ENCODE data around the gene CA9. TPM values are rescaled to one million over a fixed set of nuclear protein-coding genes. Genes with fewer than 3 reads are reported as not detected.

CA9 gene
- total RNA-seq, 1 experiment from 2014 or later = 2.4 TPM

DNA sequence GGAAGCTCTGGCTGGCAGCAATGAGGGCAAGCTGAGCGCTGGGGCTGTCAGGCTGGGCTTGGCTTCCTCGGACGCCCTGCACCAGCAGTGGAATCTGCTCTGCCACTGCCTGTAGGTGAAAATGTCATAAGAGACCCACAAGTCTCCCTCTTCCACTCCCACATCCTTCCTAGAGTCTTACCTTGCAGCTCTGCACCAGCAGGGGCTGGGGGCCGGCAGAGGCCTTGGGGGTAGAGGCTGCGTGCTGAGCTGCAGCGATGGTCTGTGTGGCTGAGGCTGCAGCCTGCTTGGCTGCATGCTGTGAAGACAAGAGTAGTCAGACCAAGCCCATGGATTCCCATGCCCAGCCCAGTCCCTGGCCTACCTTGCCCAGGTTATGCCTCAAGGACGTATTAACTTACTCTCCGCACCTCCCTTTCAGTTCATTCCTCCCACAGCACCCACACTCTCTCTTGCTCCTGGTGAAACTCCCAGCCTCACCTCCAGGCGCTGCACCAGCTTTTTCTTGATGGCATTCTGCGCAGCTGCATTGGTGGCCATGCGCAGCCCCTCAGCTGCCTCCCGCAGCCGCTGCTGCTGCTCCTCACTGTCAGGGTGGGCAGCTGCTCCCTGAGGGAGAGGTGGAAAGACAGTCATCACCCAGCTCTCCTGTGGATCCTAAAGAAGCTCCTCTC is 41.0 kb downstream of the CA9 start:
- no peak for DNase-seq (ENCODE audit: low read depth)

- DNase-seq (ENCODE audit: low read depth) = peak; percentile 23
Observed at GRCh38 chr9:35716230-35716629, 42.5 kb downstream of the CA9 start.

DNA sequence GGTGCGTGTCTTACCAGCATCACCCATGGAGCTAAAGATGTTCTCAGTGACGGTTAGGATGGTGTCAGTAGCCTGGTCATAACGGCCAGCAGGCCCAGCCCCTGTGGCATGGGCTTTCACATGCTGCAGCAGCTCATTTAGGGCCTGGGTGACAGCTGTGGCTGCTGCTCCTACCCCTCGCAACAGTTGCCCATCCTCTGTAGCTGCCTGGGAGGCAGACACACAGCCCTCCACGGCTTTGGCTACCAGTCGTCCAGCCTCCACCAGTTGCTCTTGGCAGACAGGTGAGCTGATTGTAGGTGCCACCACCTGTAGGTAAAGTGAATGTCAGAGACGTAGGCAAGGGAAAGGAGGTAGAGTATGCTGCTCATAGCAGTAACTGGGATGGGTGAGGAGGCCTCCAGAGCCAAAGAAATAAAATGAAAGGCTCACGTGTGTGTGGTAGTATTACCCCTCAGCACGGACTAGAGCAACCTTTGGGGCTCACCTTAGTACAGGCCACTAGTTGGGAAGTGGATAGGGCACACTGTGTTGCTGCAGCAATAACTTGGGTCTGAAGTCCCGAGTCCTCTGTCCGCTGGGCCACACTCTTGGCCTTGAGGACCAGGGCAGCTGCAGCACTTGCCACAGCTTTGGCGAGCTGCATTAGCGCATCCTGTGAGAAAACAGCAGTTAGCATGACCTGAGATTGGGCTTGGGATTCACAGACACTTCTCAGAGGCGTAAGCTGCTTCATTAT is 43.6 kb downstream of the CA9 start:
- DNase-seq (ENCODE audit: low read depth) = no peak

- DNase-seq (ENCODE audit: low read depth) = no peak
Observed at GRCh38 chr9:35718721-35719511, 45.2 kb downstream of the CA9 start.

GRCh38 chr9:35719546-35719945 is 45.8 kb downstream of the CA9 start:
- DNase-seq (ENCODE audit: low read depth) = no peak

DNA sequence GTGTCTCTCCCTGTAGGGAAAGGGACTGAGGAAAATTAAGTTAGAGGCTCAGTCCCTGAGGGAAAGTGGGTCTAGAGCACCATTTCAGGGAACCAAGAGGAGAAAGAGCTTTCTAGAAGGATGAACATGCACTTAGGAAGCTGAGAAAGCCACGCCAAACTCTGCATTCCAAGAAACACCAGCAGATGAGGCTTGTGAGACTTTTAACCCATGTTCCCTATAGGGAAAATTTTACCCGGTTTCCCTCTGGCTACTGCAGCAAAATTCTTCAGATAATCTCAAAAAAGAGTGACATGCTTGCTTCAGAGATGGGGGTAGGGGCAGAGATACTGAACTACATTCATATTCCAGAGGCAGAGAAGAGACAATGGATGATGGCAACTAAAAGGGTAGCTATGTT is 49.7 kb downstream of the CA9 start:
- DNase-seq (ENCODE audit: low read depth) = no peak

GRCh38 chr9:35723908-35724307 is 50.2 kb downstream of the CA9 start:
- DNase-seq (ENCODE audit: low read depth) = no peak

- DNase-seq (ENCODE audit: low read depth) = peak; percentile 5
Observed at GRCh38 chr9:35725362-35725761, 51.6 kb downstream of the CA9 start.

- peak; percentile 77 for DNase-seq (ENCODE audit: low read depth)
Observed at GRCh38 chr9:35726931-35727330, 53.2 kb downstream of the CA9 start.

DNA sequence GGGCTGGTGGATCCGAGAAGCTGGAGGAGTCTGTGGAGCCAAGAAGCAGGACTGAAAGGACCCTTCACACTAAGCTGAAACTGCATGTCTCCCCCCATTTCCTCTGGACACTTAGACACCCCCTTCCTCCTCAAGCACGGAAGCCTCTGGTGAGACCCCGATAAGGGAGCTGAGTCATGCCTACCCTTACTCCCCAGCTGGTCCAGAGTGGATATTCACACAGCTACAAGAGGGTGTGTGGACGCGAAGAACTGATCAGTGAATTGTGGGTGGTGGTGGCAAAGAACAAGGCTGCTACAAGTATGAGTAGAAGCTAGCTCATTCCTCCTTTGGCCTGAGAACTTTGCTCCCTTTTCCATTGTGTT is 53.9 kb downstream of the CA9 start:
- DNase-seq (ENCODE audit: low read depth) = no peak

DNA sequence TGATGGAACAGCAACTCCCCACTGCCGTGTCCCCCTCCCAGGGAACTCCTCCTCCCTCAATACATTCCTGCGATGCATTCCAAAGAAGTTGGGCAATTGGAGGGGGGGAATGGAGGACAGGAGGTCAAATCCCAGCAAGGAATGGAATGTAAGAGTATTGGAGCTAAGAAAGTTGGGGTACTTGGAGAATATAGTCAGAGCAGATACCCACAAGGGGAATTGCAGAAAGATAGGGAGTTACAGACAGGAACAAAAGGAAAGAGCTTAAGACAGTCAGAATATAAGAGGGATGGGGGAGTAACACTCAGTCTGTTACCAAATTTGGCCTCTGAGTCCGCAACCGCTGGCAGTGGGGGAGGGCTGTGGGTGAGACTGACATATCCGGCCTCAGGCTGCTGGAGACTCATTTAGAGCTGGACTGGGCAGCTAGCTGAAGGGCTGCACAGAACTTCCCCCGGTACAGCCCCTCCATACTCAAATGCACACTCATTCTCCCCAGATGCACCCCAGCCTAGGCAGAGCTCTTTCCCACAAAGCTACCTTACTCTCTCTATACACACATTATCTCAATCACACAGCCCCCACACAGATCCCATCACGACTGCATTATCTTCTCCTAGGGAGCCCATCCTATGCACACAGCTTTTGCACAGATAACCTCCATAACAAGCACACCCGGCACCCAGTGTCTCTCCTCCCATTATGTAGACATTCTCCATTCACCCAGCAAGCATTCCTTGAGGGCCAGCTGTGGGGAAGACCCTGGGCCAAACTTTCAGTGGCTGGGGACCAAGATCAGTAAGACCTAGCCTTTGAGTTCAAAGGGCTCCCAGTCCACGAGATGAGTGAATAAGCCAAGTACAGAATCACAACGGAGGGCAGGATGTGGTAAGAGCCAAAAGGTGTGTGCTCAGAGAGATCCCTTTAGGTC is 54.6 kb downstream of the CA9 start:
- DNase-seq (ENCODE audit: low read depth) = peak; percentile 95

GRCh38 chr9:35729101-35729500 is 55.4 kb downstream of the CA9 start:
- DNase-seq (ENCODE audit: low read depth) = peak; percentile 17

- peak; percentile 94 for DNase-seq (ENCODE audit: low read depth)
Observed at GRCh38 chr9:35729700-35730485, 56.2 kb downstream of the CA9 start.

DNA sequence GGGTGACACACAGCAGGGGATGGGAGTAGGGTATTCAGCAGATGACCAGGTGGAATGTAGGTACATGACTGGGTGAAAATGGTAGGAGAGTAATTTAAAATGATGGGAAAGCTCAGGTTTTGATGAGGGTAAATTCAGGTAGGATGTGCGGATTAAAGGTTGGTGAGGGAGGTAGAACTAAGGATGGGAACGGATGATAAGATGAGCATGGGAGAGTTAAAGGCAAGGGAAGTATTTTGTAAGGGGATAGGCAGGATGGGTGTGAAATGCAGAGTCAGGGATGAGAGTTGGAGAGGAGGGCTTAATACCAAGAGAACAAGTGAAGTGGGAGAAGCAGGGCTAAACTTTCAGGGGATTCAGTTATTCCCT is 56.7 kb downstream of the CA9 start:
- peak; percentile 6 for DNase-seq (ENCODE audit: low read depth)

Other genes with a start within 250 kb of the CA9 start
- gene RUSC2, start 183.8 kb upstream of the CA9 start, total RNA-seq (2014; rRNA removed) = 31.3 and 31.5 TPM in 2 replicates
- gene TESK1, start 68.7 kb upstream of the CA9 start, total RNA-seq (2014; rRNA removed) = 21.7 and 26.8 TPM in 2 replicates
- 1.2 and 1.4 TPM in 2 replicates for gene CD72, start 55.5 kb upstream of the CA9 start, total RNA-seq (2014; rRNA removed)
- 0.26 and 0.63 TPM in 2 replicates for gene SIT1, start 23.0 kb upstream of the CA9 start, total RNA-seq (2014; rRNA removed)
- gene RMRP, start 15.9 kb upstream of the CA9 start, total RNA-seq (2014; rRNA removed) = 5,651 and 6,728 TPM in 2 replicates
- 11.1 and 13.3 TPM in 2 replicates for gene CCDC107, start 15.6 kb upstream of the CA9 start, total RNA-seq (2014; rRNA removed)
- gene ARHGEF39, start 8.7 kb upstream of the CA9 start, total RNA-seq (2014; rRNA removed) = 4.4 and 4.5 TPM in 2 replicates
- gene TPM2, start 16.0 kb downstream of the CA9 start, total RNA-seq (2014; rRNA removed) = 1,008 and 1,115 TPM in 2 replicates
- 356 and 415 TPM in 2 replicates for gene TLN1, start 58.3 kb downstream of the CA9 start, total RNA-seq (2014; rRNA removed)
- gene CREB3, start 58.7 kb downstream of the CA9 start, total RNA-seq (2014; rRNA removed) = 87.9 and 108 TPM in 2 replicates
- 26.4 and 29.9 TPM in 2 replicates for gene GBA2, start 75.3 kb downstream of the CA9 start, total RNA-seq (2014; rRNA removed)
- 13.5 and 17.4 TPM in 2 replicates for gene RGP1, start 75.4 kb downstream of the CA9 start, total RNA-seq (2014; rRNA removed)
- gene MSMP, start 80.3 kb downstream of the CA9 start, total RNA-seq (2014; rRNA removed) = not detected in 2 replicates
- gene NPR2, start 117.7 kb downstream of the CA9 start, total RNA-seq (2014; rRNA removed) = 14.5 and 23.0 TPM in 2 replicates
- gene SPAG8, start 138.3 kb downstream of the CA9 start, total RNA-seq (2014; rRNA removed) = 0.98 and 1.4 TPM in 2 replicates
- gene HINT2, start 141.1 kb downstream of the CA9 start, total RNA-seq (2014; rRNA removed) = 22.8 and 33.0 TPM in 2 replicates
- gene FAM221B, start 154.8 kb downstream of the CA9 start, total RNA-seq (2014; rRNA removed) = not detected in 2 replicates
- gene TMEM8B, start 155.3 kb downstream of the CA9 start, total RNA-seq (2014; rRNA removed) = 2.8 and 3.6 TPM in 2 replicates
- gene OR13J1, start 196.5 kb downstream of the CA9 start, total RNA-seq (2014; rRNA removed) = not detected in 2 replicates
- 1.5 and 2.1 TPM in 2 replicates for gene HRCT1, start 232.3 kb downstream of the CA9 start, total RNA-seq (2014; rRNA removed)
- gene SPAAR, start 235.6 kb downstream of the CA9 start, total RNA-seq (2014; rRNA removed) = 0.17 and 0.38 TPM in 2 replicates

Measured in LHCN-M2 (cell line).